ENCODE data around the gene ACTA2.

Gene ACTA2

GRCh38 chr10:88892222-88892967, 60.2 kb downstream of the ACTA2 start:
- no peak for TF ChIP-seq ZNF274 (IDR thresholded peaks at IDR 0.05; ENCODE audit: low read depth, low read length)
- H3K4me3 ChIP-seq (ENCODE audit: low read length): no peak overlapping the region

GRCh38 chr10:88890681-88891381, 61.7 kb downstream of the ACTA2 start:
- TF ChIP-seq ZNF274 (IDR thresholded peaks at IDR 0.05; ENCODE audit: low read depth, low read length): no peak
- no peak overlapping the region for H3K4me3 ChIP-seq (ENCODE audit: low read length)

- H3K4me3 ChIP-seq (ENCODE audit: low read length): no peak overlapping the region; the same call in 1 of the 2 replicates
Observed at GRCh38 chr10:88889559-88890337, 62.8 kb downstream of the ACTA2 start.

DNA sequence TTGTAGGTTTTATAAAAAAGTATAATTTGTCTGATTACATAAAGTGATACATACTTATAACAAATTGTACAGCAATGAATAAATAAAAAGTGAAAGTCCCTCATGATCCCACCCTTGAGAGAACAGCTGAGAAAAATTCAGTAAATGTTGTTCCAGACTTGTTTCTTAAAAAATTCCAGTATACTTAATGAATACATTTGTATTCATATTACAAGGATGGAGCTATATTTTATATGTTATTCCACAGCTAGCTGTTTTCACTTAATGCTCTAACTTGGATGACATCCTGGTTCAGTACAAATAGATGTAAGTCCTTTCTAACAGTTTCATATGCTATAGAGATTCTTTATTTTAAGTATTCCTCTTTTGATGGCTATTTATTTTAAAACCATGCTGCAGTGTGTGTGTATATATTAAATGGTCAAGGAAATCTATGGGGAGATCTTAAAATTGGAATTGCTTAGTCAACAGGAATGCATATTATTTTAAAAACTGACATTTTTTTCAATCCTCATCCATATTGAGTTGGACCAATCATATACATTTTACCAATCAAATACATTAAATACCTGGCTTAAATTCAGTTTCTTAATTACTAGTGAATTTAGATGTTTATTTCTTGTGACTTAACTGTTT, 63.6 kb downstream of the ACTA2 start:
- no peak for TF ChIP-seq ZNF274 (IDR thresholded peaks at IDR 0.05; ENCODE audit: low read depth, low read length)
- no peak overlapping the region for H3K4me3 ChIP-seq (ENCODE audit: low read length)

More at GRCh38 chr10:88889559-88890337, 62.8 kb downstream of the ACTA2 start:
- TF ChIP-seq ZNF274 (IDR thresholded peaks at IDR 0.05; ENCODE audit: low read depth, low read length): no peak

DNA sequence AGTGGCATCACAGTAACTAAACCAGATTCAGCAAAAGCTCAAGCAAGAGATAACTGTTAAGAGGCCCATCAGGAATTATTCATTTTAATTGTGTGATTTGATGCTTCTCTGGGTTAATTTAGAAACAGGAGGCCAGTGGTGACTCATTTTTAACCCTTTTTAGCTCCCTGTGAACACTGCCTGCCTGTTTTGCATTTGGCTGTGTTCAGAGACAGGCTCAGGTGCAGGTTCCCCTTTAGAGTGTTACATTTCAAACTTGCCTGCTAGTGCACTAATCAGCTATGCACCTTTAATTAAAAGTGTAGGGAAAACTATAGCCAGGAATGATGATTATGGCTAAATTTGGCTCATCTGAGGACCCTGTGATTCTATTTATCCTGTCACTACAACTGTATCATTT, 66.0 kb downstream of the ACTA2 start:
- peak overlapping the region; percentile 31 for H3K4me3 ChIP-seq (ENCODE audit: low read length)
- no peak for TF ChIP-seq ZNF274 (IDR thresholded peaks at IDR 0.05; ENCODE audit: low read depth, low read length)

Measured in GM08714 (cell line).